GM13977 (cell line): ENCODE measurements around the gene ESCO1.

ENCODE experiments used
- DNase-seq: peaks from one replicate; pipeline ENCODE4 v3.0.0; 2012; ENCODE audit warnings: low spot score
- in situ Hi-C: fragments of 300-500 bp; cut with MboI; formaldehyde crosslinking; loops from one replicate; pipeline ENCODE4 v1.12.0; 2022; ENCODE audit warnings: low sequenced_read_pairs, low pct_unique_long_range_greater_than_20kb, mixed read lengths, inconsistent platforms; ENCODE audit not compliant: unreplicated experiment
- TF ChIP-seq, protein P1 (sequence below): IDR thresholded peaks from 2 replicates; pipeline ENCODE4 v1.5.1; 2012; ENCODE audit warnings: mild to moderate bottlenecking, control low read depth; ENCODE audit not compliant: insufficient read depth; ENCODE audit errors: extremely low read depth, missing control alignments

The ESCO1 gene

DNA sequence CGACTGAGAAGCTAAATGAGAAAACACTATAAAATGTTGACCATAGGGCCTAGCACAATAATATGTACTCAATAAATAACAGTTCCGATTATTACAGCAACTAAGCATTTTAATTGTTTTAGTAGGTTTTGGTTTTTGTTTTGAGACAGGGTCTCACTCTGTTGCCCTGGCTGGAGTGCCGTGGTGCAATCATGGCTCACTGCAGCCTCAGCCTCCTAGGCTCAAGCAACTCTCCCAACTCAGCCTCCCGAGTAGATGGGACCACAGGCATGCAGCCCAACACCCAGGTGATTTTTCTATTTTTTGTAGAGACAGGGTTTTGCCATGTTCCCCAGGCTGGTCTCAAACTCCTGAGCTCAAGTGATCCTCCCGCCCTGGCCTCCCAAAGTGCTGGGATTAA, 54.1 kb downstream of the ESCO1 start:
- in situ Hi-C loops: no loop called here
- DNase-seq: no peak
- TF ChIP-seq, protein P1, sequence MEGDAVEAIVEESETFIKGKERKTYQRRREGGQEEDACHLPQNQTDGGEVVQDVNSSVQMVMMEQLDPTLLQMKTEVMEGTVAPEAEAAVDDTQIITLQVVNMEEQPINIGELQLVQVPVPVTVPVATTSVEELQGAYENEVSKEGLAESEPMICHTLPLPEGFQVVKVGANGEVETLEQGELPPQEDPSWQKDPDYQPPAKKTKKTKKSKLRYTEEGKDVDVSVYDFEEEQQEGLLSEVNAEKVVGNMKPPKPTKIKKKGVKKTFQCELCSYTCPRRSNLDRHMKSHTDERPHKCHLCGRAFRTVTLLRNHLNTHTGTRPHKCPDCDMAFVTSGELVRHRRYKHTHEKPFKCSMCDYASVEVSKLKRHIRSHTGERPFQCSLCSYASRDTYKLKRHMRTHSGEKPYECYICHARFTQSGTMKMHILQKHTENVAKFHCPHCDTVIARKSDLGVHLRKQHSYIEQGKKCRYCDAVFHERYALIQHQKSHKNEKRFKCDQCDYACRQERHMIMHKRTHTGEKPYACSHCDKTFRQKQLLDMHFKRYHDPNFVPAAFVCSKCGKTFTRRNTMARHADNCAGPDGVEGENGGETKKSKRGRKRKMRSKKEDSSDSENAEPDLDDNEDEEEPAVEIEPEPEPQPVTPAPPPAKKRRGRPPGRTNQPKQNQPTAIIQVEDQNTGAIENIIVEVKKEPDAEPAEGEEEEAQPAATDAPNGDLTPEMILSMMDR: no peak

DNA sequence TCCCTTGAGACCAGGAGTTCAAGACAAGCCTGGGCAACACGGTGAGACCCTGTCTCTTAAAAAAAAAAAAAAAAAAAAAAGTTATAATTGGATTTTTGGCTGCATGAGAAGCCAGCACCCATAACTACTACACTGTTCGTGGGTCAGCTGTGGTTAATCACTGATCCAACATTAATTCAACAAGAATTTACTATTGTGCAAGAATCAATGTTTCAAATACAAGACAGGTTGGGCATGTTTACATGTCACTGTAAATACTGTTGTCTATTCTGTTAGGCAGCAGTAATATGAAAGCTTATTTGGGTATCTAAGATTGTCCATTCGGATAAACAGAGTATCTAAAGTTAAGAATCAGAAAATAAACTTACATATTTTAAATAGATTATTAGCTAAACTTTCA, 62.3 kb downstream of the ESCO1 start:
- in situ Hi-C loops: no loop called here

DNA sequence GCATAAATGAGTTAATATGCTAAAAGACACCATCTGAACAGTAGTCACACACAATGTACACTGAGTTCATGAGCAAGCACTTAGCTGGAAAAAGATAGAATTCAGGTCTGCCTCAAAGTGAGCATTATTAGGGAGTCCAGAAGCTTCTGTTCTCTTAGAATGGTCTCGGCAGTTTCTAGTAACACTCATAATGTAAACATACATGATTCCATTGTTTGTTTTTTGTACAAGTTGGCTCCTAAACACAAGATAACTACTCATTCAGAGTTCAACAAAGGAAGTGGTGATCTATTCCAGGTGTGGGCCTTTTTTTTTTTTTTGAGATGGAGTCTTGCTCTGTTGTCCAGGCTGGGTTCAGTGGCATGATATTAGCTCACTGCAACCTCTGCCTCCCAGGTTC, 66.2 kb downstream of the ESCO1 start:
- DNase-seq: no peak
- TF ChIP-seq, protein P1: no peak
- in situ Hi-C loops: no loop called here

More for the DNA sequence above, 62.3 kb downstream of the ESCO1 start:
- TF ChIP-seq, protein P1: no peak
- no peak for DNase-seq

DNA sequence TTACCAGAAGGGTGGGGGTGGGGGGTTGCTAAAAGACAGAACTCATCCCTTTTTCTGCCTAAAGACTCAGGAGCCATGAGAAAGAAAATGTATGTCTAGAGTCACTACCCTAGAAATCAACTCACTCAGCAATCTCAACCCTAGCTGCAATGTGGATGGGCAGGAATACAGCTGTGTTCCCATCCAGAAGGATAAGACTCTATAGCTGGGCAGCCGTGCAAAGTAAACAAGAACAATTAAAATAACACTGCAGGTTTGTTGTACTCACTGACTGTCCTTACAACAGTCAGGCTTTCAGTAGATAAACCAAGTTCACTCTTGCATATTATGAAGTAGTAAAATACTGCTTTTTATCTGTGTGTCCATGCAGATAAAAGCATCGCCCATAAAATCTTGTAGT, 74.0 kb downstream of the ESCO1 start:
- in situ Hi-C loops: no loop called here
- TF ChIP-seq, protein P1: no peak
- DNase-seq: no peak

DNA sequence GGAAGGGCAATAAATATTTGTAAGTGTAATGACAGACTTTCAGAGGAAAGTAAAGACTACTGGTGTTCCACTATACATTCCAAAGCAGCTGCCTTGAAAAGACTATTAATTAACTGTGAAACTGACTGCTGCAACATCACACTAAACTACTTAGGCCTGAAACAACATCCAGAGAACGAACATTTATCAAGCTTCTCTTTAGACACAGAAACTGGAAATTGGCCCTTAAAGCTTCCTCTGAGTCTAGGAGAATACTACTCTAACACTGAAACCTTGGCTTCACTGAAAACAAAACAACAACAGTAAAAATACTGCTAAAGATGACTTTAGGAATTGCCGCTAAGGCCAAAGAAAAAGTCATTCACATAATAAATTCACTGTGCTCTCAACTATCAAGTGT, 74.6 kb downstream of the ESCO1 start:
- in situ Hi-C loops: no loop called here
- TF ChIP-seq, protein P1: no peak
- no peak for DNase-seq

DNA sequence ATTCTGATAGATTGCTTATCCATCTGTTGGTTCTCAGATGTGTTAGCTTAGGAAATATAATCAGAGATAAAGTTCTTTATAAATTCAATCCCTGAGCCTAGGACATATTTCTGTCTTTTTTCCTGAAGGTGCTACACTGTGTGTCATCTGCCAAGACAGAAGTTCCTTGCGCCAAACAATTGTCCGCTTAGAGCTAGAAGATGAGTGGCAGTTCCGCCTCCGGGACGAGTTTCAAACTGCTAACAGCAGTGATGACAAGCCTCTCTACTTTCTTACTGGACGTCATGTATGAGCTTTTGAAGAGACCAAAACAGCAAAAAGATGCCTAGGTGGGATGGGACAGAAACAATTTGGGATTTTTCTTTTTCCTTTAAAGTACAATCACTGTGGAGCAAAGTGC, 78.0 kb downstream of the ESCO1 start:
- in situ Hi-C loops: no loop called here
- DNase-seq: no peak
- TF ChIP-seq, protein P1: no peak

DNA sequence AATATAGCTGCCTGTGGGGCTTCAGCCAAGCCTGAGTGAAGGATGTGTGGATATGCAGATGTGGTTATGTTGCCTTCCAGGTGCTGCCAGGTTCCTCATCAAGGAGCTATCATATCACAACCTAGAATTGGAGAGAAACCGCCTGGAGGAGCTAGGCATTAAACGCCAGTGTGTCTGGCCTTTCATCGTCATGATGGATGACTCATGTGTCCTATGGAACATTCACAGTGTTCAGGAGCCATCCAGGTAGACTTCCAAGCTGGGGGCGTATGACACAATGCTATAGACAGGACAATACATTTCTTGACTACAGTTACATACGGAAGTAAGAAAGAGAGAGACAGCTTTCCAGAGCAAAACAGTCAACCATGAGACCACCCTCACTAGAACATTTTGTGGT, 86.8 kb downstream of the ESCO1 start:
- TF ChIP-seq, protein P1: no peak
- in situ Hi-C loops: no loop called here

More for the DNA sequence above, 86.8 kb downstream of the ESCO1 start:
- no peak for DNase-seq
